Esophagus (tissue), 2 donors: ENCODE data around the gene GP2. TPM values are rescaled to one million over a fixed set of nuclear protein-coding genes. Genes with fewer than 3 reads are reported as not detected.

ENCODE experiments used
- H3K27ac ChIP-seq, 2 donors: one replicate each; pipeline ENCODE4 v1.5.1; 2013; ENCODE audit warnings: low read depth in 2 of 2, mild to moderate bottlenecking in 2 of 2, inconsistent platforms in 1 of 2, low read length in 1 of 2, moderate library complexity in 1 of 2
- H3K27me3 ChIP-seq, 2 donors: one replicate each; pipeline ENCODE4 v1.6.1; 2013; ENCODE audit warnings: low read length in 2 of 2, control low read depth in 1 of 2, mild to moderate bottlenecking in 1 of 2; ENCODE audit not compliant: insufficient read depth in 2 of 2, control insufficient read depth in 1 of 2
- H3K36me3 ChIP-seq, 2 donors: one replicate each; pipeline ENCODE4 v1.6.1; 2013; ENCODE audit warnings: low read length in 1 of 2; ENCODE audit not compliant: control insufficient read depth in 2 of 2, insufficient read depth in 2 of 2
- H3K4me1 ChIP-seq, 2 donors: one replicate each; pipeline ENCODE4 v1.6.1; 2013; ENCODE audit warnings: low read length in 1 of 2; ENCODE audit not compliant: control insufficient read depth in 2 of 2, insufficient read depth in 2 of 2
- H3K4me3 ChIP-seq, 2 donors: one replicate each; pipeline ENCODE4 v1.5.1; 2013; ENCODE audit warnings: low read length in 2 of 2, mild to moderate bottlenecking in 2 of 2, low read depth in 1 of 2, moderate library complexity in 1 of 2
- H3K9me3 ChIP-seq, 2 donors: one replicate each; pipeline ENCODE4 v1.6.1; 2013; ENCODE audit warnings: mild to moderate bottlenecking in 2 of 2, low read depth in 1 of 2, low read length in 1 of 2, moderate library complexity in 1 of 2; ENCODE audit not compliant: control insufficient read depth in 2 of 2, insufficient read depth in 1 of 2
- WGBS, 2 donors: extraction: QIAGEN DNeasy Blood & Tissue Kit; methylation state at CpG; one replicate each; pipeline ENCODE4 v1.1.7; 2013; 5-methylcytosine and 5-hydroxymethylcytosine counted together
- polyA plus RNA-seq, 2 donors: library from polyadenylated mRNA; stranded (reverse); fragments of 200-250 nt; gene quantifications; one replicate each; pipeline ENCODE4 v1.2.3, GENCODE V29; 2013
- donor health status: healthy with polysubstance abuse.
- donor health status: Bipolar disorder and iron deficiency.

GP2 gene
- polyA plus RNA-seq, 2 donors = 0.31 to 0.45 TPM

GRCh38 chr16:20265019-20265418 lies 62.3 kb downstream of the GP2 start:
- H3K36me3 ChIP-seq = no peaks in the 10 kb centered on the region
- no peaks in the 10 kb centered on the region for H3K4me1 ChIP-seq
- H3K27ac ChIP-seq = no peak overlapping the region
- H3K27me3 ChIP-seq = no peaks in the 10 kb centered on the region
- no peak overlapping the region for H3K4me3 ChIP-seq
- WGBS, 2 donors = 81 to 84% methylated on average over 4 of the region's 4 CpGs
- no peaks in the 10 kb centered on the region for H3K9me3 ChIP-seq

DNA sequence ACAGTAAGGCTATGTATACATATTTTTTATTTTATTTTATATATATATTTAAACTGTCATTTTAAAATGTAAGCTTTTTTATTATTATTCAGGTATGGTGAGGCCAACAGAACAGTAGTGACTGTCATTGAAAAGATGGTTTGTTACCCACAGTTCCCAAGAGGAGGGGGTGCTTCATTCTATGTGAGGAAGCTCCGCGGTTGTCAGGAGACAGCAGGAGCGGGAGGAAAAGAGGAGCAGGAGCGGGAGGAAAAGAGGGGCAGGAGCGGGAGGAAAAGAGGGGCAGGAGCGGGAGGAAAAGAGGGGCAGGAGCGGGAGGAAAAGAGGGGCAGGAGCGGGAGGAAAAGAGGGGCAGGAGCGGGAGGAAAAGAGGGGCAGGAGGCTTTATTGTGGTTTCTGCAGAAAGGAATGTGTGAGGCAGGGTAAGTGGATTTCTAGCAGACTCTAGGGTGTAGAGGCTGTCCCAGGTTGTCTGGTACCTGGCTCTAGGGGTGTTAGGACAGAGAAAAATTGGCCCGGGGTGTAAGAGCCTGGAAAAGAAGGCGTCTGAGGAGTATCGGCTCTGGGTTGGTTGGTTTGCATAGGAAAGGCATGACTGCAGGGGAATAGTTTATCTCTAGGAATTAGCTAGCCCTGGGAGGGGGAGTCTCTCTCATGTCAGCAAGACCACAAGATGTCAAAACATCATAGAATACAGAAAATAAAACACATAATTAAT lies 64.0 kb downstream of the GP2 start:
- WGBS, 2 donors = 77% methylated on average over 11 to 12 of the region's 12 CpGs
- Histone ChIP-seq H3K27ac (no peak overlapping the region), H3K36me3 (no peaks in the 10 kb centered on the region), H3K4me1 (no peaks in the 10 kb centered on the region), H3K4me3 (no peak overlapping the region), H3K9me3 (peaks cover 0 to 2% of the 10 kb centered on the region in 2 donors), H3K27me3 (no peaks in the 10 kb centered on the region)

- Histone ChIP-seq H3K27ac (no peak overlapping the region), H3K4me1 (no peaks in the 10 kb centered on the region), H3K9me3 (peaks cover 0 to 2% of the 10 kb centered on the region in 2 donors), H3K36me3 (no peaks in the 10 kb centered on the region), H3K27me3 (no peaks in the 10 kb centered on the region), H3K4me3 (no peak overlapping the region)
- WGBS, 2 donors = 91 to 97% methylated on average over 9 of the region's 9 CpGs
Measured at GRCh38 chr16:20262248-20262647, 65.1 kb downstream of the GP2 start.

GRCh38 chr16:20260215-20261009 lies 66.9 kb downstream of the GP2 start:
- Histone ChIP-seq H3K4me3 (no peak overlapping the region), H3K27ac (no peak overlapping the region), H3K9me3 (peaks cover 0 to 2% of the 10 kb centered on the region in 2 donors), H3K36me3 (no peaks in the 10 kb centered on the region), H3K27me3 (no peaks in the 10 kb centered on the region), H3K4me1 (no peaks in the 10 kb centered on the region)
- WGBS, 2 donors = 72 to 78% methylated on average over 11 of the region's 11 CpGs

Other genes with a start within 250 kb of the GP2 start
- not detected for gene UMOD, start 25.2 kb upstream of the GP2 start, polyA plus RNA-seq
- gene PDILT, start 77.2 kb upstream of the GP2 start, polyA plus RNA-seq = under 1 TPM in 1 of 2 donors, not detected in 1; 0.10 TPM
- under 1 TPM; 0.26 to 0.58 TPM for gene ACSM5, start 82.0 kb upstream of the GP2 start, polyA plus RNA-seq
- gene ACSM2A, start 124.0 kb upstream of the GP2 start, polyA plus RNA-seq = not detected
- under 1 TPM; 0.04 to 0.06 TPM for gene ACSM2B, start 248.9 kb upstream of the GP2 start, polyA plus RNA-seq